HG03097 (cell line): ENCODE data around the gene PHLPP1.
"Not testable (repeated sequence)": the region's sequence is repeated elsewhere in the genome, so short reads cannot be mapped to it uniquely, and the experiment has no call there.

Experiments
- ATAC-seq: cut with Tn5 transposase; IDR thresholded peaks from one replicate; pipeline ENCODE4 v1.9.1; 2021; ENCODE audit not compliant: unreplicated experiment, low FRiP score

The PHLPP1 gene

DNA sequence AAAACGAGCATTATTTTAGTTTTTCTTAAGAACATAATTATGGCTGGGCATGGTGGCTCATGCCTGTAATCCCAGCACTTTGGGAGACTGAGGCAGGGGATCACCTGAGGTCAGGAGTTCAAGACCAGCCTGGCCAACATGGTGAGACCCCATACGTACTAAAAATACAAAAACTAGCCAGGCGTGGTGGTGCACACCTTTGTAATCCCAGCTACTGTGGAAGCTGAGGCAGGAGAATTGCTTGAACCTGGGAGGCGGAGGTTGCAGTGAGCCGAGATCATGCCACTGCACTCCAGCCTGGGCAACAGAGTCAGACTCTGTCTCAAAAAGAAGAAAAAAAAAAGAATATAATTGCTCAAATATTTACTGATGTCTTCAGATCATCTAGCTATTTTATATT lies 25.3 kb downstream of the PHLPP1 start:
- ATAC-seq: not testable (repeated sequence)

DNA sequence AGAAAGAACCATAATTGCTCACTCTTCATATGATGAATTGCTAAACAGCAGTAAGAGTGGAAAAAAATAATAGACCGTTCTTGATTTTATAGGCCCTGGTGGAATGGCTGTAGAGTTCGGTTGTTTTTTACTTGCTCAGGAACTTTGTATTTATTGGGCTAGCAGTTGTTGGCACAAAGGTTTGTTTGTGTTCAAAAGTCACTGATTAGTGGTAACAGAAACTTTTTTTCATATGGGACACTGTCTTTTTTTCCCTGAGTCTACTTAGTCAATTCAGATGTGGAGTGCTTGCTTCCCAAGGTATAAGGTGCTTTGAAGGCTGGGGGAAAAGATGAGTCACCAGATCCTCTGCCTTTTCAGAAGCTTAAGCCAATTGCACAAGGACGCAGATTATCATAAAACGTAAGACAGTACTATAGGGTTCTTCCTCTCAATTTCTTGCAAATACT lies 25.8 kb downstream of the PHLPP1 start:
- ATAC-seq: no peak

DNA sequence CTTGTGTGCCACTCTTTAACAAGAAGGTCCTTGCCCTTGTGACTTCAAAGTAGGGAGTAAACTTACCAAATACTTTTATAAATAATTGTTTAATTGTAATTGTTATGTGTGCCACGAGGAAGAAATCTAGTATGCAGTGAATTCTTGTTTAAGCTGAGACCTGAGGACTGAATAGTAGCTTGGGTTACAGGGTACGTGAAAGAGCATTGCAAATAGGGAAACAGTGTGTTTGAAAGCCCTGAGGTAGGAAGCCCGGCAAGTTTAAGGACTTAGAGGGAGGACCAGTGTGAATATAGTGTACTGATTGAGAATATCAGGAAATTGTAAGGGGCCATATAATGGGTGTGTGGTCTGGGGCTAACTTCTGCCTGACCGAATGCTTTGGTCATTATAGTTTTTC lies 26.2 kb downstream of the PHLPP1 start:
- no peak for ATAC-seq

DNA sequence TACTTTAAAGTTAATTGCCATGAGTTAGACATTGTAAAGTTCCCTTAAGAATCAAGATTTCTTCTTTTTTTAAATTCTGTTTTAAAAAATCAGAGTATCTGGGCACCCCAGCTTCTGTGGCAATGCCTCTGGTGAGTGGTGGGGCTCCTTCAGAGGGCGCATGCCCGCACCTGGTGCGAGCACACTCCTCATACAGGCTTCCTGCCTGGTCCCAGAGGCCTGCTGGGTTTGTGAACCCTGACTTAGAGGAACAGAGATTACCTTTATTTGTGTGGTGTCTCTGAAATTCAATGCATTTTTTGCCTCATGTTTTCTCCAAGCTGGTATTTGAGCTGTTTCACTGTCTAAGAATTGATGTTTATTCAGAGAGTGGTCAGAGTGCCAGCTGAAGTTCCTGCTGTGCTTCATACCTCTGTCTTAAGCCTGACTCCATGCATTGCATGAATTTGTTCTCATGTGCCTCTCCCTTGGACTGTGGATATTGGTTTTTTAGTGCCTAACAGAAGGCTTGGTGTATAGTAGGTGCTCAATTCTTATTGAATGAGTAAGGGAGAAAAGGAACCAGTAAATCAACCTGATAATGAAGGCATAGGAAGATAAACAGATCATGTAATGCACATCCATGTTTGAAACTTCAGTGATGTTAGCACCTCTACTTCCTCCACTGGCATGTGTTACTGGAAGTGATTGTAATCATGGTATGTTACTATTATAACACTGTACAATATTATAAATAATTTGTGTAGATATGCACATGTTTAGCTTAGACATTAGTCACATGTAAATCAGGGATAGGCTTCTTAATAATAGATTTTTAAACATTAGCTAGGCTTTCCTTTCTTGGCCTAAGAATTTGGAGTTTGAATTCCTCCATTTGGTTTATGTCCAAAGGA lies 29.0 kb downstream of the PHLPP1 start:
- no peak for ATAC-seq

DNA sequence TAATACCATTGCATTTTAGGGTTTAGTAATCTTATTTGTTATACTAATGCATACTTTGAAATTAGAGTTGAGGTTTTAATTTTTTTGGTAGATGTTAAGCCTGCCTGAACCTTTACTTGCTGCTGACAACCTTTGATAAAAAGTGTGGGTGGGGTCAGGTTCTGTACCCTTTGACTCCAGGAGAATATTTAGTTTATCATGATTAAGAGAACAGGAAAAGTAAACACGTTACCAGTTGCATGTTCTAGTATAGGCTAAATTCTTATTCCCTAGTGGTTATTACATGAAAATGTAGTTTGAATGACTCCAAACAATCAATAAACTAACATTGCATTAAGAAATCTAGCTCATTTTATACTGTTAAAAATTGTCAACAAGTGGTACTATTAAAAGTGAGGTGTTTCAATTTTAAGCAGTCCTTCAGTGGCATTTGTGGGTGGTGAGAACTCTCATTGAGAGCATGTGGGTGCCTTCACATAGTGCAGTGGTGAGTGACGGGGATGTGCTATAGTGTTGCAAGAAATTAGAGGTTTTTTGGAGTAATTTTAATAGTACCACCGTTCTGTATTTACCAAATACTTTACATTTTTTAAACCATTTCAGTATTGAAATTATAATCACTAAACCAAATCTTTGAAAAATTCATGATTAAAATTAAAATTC lies 29.9 kb downstream of the PHLPP1 start:
- ATAC-seq: no peak

DNA sequence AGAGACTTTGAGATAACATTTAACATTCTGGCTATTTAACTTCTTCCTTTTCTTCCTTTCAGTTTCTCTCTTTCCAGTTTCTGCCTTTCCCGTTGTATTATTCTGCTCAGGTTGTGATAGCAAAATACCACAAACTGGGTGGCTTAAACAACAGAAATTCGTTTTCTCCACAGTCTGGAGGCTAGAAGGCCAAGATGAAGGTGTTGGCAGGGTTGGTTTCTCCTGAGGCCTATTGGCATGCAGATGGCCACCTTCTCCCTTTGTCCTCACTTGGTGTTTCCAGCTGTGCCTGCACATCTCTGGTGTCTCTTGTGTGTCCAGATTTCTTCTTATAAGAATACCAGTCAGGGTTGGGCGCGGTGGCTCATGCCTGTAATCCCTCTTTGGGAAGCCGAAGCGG lies 34.0 kb downstream of the PHLPP1 start:
- no peak for ATAC-seq

DNA sequence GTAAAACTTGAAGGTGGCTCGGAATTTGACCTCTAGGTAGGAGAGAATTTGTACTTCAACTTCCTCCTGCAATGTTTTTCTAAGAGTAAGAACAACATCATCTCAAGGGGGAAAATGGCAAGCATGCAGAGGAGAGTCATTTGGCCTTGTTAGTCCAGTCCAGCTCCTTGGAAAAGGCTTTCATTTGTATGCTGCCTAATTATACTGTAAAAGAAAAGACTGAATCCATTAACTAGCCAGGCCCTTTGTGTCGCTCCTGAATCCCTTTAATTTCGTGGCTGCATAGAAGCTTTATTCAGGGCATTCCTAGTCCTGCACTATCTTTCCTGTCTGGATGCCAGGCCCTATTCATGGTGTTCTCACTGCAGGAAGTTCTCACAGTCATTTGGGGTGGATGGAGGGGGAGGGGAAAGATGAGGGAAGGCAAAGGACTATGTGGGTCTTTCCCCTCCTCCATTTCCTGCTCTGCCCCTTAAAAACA lies 36.0 kb downstream of the PHLPP1 start:
- ATAC-seq: no peak

DNA sequence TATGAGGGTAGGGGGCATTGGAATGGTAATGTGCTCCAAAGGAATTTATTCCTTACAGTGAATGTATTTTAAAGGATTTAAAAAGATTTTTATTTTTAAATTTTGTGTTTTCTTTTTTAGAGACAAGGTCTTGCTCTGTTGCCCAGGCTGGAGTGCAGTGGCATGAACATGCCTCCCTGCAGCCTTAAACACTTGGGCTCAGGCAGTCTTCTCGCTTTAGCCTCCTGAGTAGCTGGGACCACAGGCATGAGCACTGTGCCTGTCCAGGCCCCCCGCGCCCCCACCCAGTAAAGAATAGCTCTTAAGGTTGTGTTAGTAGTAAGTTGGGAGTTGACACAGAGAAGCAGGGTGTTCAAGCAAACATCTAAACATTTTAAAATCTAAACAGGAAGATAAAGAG lies 36.6 kb downstream of the PHLPP1 start:
- ATAC-seq: no peak

DNA sequence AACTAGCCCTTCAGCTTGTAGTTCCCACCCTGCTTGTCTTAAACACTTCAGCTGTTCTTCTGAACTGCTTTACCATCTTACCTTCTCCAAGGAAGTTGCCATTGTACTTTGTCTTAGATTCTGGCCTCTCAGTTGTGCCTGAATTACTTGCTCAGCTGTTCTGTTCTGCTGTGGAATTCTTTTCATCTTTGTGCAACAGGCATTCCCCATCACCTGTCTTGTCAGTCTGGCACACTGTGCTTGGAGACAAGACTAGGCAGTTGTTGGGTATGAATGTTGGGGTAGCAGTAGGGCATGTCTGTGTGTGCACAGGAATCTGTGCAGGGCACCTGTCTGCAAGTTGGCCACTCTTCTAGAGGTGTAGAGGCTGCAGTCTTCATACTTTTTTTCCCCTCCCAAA lies 38.7 kb downstream of the PHLPP1 start:
- no peak for ATAC-seq

DNA sequence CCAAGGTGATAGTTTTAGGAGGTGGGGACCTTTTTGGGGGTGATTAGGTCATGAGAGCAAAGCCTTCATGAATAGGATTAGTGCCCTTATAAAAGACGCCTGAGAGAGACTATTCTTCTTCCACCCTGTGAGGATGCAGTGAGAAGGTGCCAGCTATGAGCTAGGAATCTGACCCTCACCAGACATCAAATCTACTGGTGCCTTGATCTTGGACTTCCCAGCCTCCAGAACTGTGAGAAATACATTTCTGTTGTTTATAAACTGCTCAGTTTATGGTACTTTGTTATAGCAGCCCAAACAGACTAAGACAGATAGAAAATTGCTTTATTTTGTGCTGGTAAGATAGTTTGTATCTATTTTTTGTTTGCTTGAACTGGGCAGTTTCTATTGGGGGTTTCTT lies 40.1 kb downstream of the PHLPP1 start:
- no peak for ATAC-seq

DNA sequence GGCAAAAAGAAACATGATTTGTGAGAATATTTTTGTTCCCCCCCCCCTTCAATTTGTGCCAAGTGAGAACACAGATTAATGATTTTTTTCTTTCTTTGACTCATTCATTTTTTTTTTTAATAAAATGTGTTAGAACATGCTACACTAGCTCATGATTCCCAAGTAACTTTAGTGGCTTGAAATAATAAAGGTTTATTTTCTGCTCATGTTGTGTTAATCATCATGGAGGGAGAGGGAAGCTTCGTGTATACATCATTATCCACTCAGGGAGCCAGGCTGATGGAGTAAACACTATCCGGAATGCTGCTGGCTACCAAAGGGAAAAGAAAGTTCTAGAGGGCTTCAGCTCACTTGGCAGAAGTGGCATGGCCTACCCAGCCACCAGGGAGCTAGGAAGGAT lies 40.6 kb downstream of the PHLPP1 start:
- no peak for ATAC-seq

DNA sequence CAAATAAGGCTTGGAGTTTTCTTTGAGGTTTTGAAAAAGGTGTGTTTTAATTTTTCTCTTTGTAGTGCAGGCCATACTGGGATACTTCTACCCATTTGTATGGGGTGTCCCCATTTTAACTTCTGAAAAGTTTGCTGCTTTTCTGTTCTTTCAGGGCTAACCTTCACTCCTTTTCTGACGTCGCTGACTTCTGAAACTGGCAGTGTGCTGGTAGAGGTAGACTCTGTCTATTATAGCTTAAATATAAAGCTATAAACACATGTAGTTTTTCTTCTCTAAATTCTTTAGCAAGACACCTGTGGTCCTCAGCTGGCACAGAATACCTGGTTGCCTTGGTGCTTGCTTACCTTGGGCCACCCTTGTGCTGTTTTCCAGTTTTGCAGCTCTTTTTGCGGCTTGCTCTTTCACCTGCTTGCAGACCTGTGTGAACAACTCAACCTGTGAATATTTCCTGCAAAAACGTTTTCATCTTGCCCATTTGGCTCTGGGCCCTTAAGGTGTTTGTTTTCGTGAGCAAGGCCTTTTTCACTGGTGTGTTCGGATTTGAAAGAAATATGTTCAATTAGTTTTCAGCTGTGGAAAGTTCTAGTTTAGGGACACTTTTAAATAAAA lies 42.2 kb downstream of the PHLPP1 start:
- ATAC-seq: no peak

DNA sequence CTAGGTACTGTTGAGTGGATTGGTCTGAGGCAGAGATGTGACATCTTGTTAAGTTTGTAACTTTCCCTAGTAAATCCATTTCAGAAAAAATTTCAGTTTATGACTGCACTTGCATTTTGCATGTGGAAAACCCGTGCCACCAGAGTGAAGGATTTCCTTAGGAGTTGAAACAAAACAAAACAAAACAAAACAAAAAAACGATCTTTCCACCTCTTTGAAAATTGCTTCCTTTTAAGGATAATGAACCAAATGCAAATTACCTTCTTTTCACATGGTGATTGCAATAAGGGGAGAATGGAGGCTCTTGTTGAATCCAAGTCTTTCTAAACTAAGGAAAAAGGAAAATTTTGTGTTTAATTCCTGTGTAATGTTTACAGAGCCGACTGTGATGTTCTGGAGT lies 43.2 kb downstream of the PHLPP1 start:
- ATAC-seq: no peak

DNA sequence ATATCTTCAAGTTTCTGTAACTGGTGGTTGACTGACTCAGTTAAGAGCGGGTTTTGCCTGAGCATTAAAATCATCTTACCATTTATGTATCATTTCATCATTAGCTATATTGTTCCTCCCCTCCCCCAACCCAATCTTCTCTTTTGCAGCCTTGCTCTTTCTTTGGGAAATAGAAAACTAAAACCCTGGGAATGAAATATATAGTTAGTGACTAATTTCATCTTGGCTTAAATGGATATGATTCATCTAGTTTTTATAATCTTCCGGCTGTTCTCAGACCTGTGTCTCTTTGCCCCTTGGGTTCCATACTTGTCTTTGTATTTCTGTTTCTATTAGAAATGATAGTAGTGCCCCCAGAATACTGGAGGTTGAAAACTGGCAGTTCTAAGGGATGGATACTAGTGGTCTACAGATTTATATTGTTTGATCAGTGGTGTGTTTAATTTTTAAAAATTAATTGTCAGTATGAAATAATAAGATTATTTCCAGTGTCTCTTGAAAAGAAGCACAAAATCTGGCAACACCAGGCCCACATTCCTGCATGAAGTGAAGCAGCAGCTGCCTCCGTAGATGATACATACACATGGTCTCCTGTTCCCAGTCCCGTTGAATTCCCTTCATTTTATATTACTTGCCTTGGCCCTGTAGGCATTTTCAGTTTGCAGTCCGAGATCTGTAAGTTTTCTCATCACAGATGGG lies 44.5 kb downstream of the PHLPP1 start:
- no peak for ATAC-seq

DNA sequence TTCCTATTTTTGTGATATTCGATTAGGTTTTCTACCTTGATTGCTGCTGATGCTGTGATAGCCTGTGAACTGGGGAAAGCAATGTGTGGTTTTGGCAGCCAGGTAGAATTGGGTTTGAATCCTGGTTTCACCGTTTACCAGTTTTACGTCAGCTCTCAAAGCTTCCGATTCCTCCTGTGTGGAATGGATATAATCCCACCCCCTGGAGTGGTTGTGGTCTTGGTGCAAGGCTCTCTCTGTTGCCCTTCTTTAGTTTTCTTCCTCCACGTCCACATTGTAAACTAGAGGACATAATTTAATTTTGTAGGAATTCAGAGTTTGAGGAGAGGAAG lies 45.0 kb downstream of the PHLPP1 start:
- ATAC-seq: no peak

DNA sequence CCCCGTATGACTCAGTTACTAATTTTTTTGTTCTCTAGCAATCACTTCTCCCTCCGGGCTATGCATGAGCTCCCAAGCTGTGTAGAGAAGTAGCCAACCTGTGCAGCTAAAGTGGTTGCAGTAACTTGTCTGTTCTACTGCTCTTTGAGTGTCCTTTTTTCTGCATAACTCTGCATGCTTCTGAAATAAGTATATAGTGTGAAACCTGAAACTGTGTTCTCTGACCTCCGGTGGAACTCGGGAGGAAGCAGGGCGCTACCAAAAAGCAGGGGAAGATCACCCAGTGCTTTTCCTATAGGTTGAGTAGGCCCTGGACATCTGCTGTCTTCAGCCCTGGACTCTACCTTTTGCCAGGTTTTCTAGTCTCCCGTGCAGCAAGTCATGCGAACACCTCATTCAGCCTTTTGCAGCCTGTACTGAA lies 47.8 kb downstream of the PHLPP1 start:
- no peak for ATAC-seq

DNA sequence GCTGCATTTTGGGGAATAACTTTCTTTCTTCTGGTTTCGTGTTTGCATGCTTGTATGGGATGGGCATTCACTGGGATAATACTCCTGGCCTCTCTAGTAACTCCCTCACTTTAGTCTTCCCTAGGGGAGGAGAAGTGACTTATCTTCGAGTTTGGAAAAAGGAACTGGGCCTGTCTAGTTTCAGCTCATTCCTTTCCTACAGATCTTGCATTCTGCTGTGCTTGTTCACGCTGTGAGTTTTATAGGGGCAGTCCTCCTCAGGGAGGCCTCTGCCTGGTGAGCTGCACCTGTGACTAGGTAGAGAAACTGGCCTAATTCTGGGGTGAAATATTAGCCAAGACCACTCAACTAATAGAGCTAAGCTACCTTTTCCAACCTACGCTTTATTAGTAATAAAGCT lies 50.9 kb downstream of the PHLPP1 start:
- ATAC-seq: no peak

DNA sequence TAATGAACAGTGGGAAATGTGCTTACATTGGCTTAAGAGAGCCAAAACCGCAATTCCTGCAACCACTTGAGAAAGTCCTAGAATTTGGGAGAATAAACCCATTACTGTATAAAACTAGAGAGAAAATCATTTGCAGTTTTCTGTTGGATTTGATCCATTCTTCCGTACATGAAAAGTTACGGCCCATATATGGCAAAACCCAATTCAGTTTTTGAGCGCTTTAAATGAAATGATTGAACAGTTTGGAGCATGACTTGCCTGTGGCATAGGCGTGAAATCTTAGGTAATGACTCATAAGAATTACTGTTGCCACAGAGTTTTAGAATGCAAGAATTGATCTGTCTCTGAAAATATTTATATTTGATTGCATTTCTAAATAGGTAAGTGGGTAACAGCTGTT lies 52.0 kb downstream of the PHLPP1 start:
- ATAC-seq: no peak

DNA sequence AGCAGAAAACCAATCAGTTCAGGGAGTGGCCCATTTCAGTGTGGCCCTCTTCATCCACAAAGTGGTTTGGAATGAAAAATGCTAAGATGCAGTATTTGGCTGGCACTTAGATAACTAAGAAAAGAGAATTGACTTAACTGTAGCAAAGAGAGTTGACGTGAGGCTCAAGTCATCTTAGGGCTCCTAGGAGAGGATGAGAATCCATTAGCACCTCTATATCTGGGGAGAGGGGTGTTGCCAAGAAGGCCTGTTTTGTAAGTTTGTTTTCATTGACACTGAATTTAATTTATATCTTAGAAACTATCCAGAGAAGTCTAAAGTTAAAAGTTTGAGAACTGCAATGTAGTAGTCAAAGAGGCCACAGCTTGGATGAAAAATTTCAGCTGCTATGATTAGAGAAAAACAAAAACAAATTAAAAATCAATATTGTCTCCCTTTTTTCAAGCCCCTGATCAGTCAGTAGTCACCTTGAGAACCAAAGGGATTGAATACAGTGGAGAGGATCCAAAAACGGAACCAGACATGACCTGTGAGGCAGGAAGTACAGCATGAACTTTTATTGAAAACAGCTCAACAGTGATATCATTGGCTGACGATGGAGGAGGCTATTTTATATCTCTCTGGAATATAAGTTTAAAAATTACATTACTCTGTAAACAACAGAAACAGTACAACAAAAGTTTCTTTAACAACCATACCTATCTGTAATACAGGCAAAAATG lies 52.7 kb downstream of the PHLPP1 start:
- ATAC-seq: no peak

DNA sequence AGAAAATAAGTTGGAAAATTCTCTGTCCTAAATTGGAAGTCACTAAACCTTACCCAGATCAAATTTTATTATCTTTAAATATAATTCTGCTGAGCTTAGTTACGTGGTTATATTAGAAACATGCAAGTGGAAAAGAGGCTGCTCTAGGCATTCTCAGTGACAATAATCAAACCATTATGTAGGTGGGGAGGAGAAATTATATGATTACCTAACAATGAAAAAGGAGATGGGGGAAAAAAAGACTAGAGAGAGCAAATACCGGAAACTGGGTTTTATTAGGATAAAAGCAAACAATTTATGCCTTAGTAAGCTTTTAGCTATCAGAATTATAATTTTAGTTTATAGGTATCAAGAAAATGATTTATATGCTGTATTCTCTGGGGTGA lies 53.2 kb downstream of the PHLPP1 start:
- no peak for ATAC-seq
